Measurements from ENCODE around the gene LPAR1.

DNA sequence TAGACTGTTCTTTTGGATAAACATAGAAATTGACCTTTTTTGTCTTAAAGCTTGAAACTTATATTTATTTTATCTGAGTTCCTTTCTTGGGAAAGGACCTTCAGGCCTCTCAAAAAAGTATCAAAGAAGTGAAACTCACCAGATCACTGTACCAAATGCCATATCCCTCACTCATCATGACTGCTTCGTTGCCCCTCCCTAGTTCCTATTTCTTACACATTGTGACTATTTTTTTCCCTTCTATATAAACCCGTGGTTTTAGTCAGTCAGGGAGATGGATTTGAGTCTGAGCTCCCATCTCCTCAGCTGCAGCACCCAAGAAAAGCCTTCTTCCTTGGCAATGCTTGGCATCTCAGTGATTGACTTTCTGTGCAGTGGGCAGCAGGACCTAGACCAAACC lies 129.4 kb downstream of the LPAR1 start:
- TF ChIP-seq, protein P1, sequence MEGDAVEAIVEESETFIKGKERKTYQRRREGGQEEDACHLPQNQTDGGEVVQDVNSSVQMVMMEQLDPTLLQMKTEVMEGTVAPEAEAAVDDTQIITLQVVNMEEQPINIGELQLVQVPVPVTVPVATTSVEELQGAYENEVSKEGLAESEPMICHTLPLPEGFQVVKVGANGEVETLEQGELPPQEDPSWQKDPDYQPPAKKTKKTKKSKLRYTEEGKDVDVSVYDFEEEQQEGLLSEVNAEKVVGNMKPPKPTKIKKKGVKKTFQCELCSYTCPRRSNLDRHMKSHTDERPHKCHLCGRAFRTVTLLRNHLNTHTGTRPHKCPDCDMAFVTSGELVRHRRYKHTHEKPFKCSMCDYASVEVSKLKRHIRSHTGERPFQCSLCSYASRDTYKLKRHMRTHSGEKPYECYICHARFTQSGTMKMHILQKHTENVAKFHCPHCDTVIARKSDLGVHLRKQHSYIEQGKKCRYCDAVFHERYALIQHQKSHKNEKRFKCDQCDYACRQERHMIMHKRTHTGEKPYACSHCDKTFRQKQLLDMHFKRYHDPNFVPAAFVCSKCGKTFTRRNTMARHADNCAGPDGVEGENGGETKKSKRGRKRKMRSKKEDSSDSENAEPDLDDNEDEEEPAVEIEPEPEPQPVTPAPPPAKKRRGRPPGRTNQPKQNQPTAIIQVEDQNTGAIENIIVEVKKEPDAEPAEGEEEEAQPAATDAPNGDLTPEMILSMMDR (IDR thresholded peaks at IDR 0.05; ENCODE audit: insufficient read depth, low read length) = no peak
- no peak for TF ChIP-seq POLR2AphosphoS5 (IDR thresholded peaks at IDR 0.05; ENCODE audit: low read depth)
